Neural cell (in vitro differentiated cells): ENCODE measurements around the gene UNC5A. TPM values are rescaled to one million over a fixed set of nuclear protein-coding genes. Genes with fewer than 3 reads are reported as not detected.

Experiments used
- H2AFZ ChIP-seq: fragments of 200-600, 300-800 bp; sonication (generic), shearing (Covaris generic); 2 replicates; pipeline ENCODE4 v1.6.0; 2014; ENCODE audit warnings: low read depth, mild to moderate bottlenecking, antibody characterized with exemption, low read length, moderate library complexity
- H3F3A ChIP-seq: fragments of 200-600 bp; shearing (Covaris generic); 2 replicates; pipeline ENCODE4 v1.6.1; 2016; ENCODE audit warnings: mild to moderate bottlenecking, moderate library complexity, mixed read lengths, antibody characterized with exemption, low read length; ENCODE audit not compliant: insufficient read depth, poor library complexity, severe bottlenecking
- H3K27ac ChIP-seq: fragments of 200-600, 300-800 bp; sonication (generic), shearing (Covaris generic); 2 replicates; pipeline ENCODE4 v1.5.1; 2014; ENCODE audit warnings: mild to moderate bottlenecking, low read length, moderate library complexity
- H3K27me3 ChIP-seq: fragments of 300-800, 200-600 bp; sonication (generic), shearing (Covaris generic); 2 replicates; pipeline ENCODE4 v1.6.0; 2014; ENCODE audit warnings: mild to moderate bottlenecking, low read depth, low read length, moderate library complexity; ENCODE audit not compliant: insufficient read depth
- H3K36me3 ChIP-seq: fragments of 300-800, 200-600 bp; sonication (generic), shearing (Covaris generic); 2 replicates; pipeline ENCODE4 v1.5.1; 2014; ENCODE audit warnings: mild to moderate bottlenecking, antibody characterized with exemption, low read length, moderate library complexity; ENCODE audit not compliant: insufficient read depth
- H3K4me2 ChIP-seq: fragments of 300-800, 200-600 bp; sonication (generic), shearing (Covaris generic); 2 replicates; pipeline ENCODE4 v1.6.0; 2014; ENCODE audit warnings: mild to moderate bottlenecking, low read length
- H3K4me3 ChIP-seq: fragments of 300-800, 200-600 bp; sonication (generic), shearing (Covaris generic); 2 replicates; pipeline ENCODE4 v1.5.1; 2014; ENCODE audit warnings: mild to moderate bottlenecking, low read length, moderate library complexity
- H3K79me2 ChIP-seq: fragments of 200-600 bp; shearing (Covaris generic); replicated peaks from 2 replicates; pipeline ENCODE4 v1.6.0; 2014; ENCODE audit warnings: mild to moderate bottlenecking, low read length, moderate library complexity; ENCODE audit not compliant: insufficient read depth
- H3K9ac ChIP-seq: fragments of 300-800, 200-600 bp; sonication (generic), shearing (Covaris generic); 2 replicates; pipeline ENCODE4 v1.6.1; 2016; ENCODE audit warnings: mild to moderate bottlenecking, low read length, mixed read lengths
- H3K9me2 ChIP-seq: fragments of 200-600 bp; shearing (Covaris generic); 2 replicates; pipeline ENCODE4 v1.6.1; 2016; ENCODE audit warnings: mild to moderate bottlenecking, low read length, mixed read lengths; ENCODE audit not compliant: insufficient read depth
- H3K9me3 ChIP-seq: fragments of 200-600, 300-800 bp; sonication (generic), shearing (Covaris generic); 2 replicates; pipeline ENCODE4 v1.6.1; 2016; ENCODE audit warnings: mild to moderate bottlenecking, mixed run types, low read length, moderate library complexity, mixed read lengths
- H4K20me1 ChIP-seq: fragments of 200-600 bp; shearing (Covaris generic); 2 replicates; pipeline ENCODE4 v1.6.1; 2016; ENCODE audit warnings: mild to moderate bottlenecking, mixed run types; ENCODE audit not compliant: insufficient read depth
- CTCF ChIP-seq: fragments of 450-650 bp; IDR thresholded peaks from 2 replicates; pipeline ENCODE4 v1.5.1; 2014; ENCODE audit warnings: antibody characterized with exemption, mild to moderate bottlenecking, moderate library complexity; ENCODE audit not compliant: poor library complexity, severe bottlenecking
- EP300 ChIP-seq: fragments of 450-650 bp; conservative IDR thresholded peaks from 2 replicates; pipeline ENCODE4 v1.6.1; 2014; ENCODE audit warnings: antibody characterized with exemption, mild to moderate bottlenecking, moderate library complexity; ENCODE audit not compliant: poor library complexity, severe bottlenecking
- EZH2 ChIP-seq: fragments of 200-600, 300-800 bp; shearing (Covaris generic), sonication (generic); IDR thresholded peaks from 2 replicates; pipeline ENCODE4 v1.6.1; 2014; ENCODE audit warnings: antibody characterized with exemption, low read length, borderline replicate concordance, mild to moderate bottlenecking; ENCODE audit not compliant: insufficient read depth, poor library complexity, severe bottlenecking
- MXI1 ChIP-seq: fragments of 450-650 bp; conservative IDR thresholded peaks from 2 replicates; pipeline ENCODE4 v1.6.1; 2014; ENCODE audit warnings: antibody characterized with exemption, mild to moderate bottlenecking; ENCODE audit not compliant: poor library complexity, severe bottlenecking
- POLR2AphosphoS5 ChIP-seq: IDR thresholded peaks from 2 replicates; pipeline ENCODE4 v1.6.1; 2012
- RAD21 ChIP-seq: fragments of 450-650 bp; conservative IDR thresholded peaks from 2 replicates; pipeline ENCODE4 v1.6.1; 2014; ENCODE audit warnings: antibody characterized with exemption, mild to moderate bottlenecking, moderate library complexity
- SMC3 ChIP-seq: fragments of 450-650 bp; conservative IDR thresholded peaks from 2 replicates; pipeline ENCODE4 v1.6.1; 2014; ENCODE audit warnings: antibody characterized with exemption, mild to moderate bottlenecking, moderate library complexity; ENCODE audit not compliant: poor library complexity
- TAF1 ChIP-seq: IDR thresholded peaks from 2 replicates; pipeline ENCODE4 v1.6.1; 2012; ENCODE audit warnings: low read depth
- polyA plus RNA-seq: library from polyadenylated mRNA; depleted of rRNA; stranded (reverse); fragments of >200 nt; gene quantifications from 2 replicates; pipeline ENCODE4 v1.2.3, GENCODE V29; 2014
- TF ChIP-seq, protein P1 (sequence below): IDR thresholded peaks from 2 replicates; pipeline ENCODE4 v1.6.1; 2012; ENCODE audit warnings: borderline replicate concordance

Gene UNC5A
- polyA plus RNA-seq, 1 donor from 2014 or later = 2.7 TPM

- Histone ChIP-seq H3K4me3 (no peak overlapping the region), H3K27me3 (no peaks in the 10 kb centered on the region), H3K4me2 (no peak overlapping the region), H3K27ac (no peak overlapping the region), H4K20me1 (no peaks in the 10 kb centered on the region), H3K36me3 (no peaks in the 10 kb centered on the region), H3F3A (no peaks in the 10 kb centered on the region), H3K9me2 (no peaks in the 10 kb centered on the region), H3K9ac (no peak overlapping the region), H3K79me2 (no peaks in the 10 kb centered on the region), H3K9me3 (no peaks in the 10 kb centered on the region), H2AFZ (no peak overlapping the region)
- no peak for TF ChIP-seq EP300
- no peak for TF ChIP-seq MXI1
- no peak for TF ChIP-seq TAF1
- TF ChIP-seq POLR2AphosphoS5 = no peak
- TF ChIP-seq, protein P1, sequence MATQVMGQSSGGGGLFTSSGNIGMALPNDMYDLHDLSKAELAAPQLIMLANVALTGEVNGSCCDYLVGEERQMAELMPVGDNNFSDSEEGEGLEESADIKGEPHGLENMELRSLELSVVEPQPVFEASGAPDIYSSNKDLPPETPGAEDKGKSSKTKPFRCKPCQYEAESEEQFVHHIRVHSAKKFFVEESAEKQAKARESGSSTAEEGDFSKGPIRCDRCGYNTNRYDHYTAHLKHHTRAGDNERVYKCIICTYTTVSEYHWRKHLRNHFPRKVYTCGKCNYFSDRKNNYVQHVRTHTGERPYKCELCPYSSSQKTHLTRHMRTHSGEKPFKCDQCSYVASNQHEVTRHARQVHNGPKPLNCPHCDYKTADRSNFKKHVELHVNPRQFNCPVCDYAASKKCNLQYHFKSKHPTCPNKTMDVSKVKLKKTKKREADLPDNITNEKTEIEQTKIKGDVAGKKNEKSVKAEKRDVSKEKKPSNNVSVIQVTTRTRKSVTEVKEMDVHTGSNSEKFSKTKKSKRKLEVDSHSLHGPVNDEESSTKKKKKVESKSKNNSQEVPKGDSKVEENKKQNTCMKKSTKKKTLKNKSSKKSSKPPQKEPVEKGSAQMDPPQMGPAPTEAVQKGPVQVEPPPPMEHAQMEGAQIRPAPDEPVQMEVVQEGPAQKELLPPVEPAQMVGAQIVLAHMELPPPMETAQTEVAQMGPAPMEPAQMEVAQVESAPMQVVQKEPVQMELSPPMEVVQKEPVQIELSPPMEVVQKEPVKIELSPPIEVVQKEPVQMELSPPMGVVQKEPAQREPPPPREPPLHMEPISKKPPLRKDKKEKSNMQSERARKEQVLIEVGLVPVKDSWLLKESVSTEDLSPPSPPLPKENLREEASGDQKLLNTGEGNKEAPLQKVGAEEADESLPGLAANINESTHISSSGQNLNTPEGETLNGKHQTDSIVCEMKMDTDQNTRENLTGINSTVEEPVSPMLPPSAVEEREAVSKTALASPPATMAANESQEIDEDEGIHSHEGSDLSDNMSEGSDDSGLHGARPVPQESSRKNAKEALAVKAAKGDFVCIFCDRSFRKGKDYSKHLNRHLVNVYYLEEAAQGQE = no peak
- no peak for TF ChIP-seq EZH2
- no peak for TF ChIP-seq CTCF
- TF ChIP-seq SMC3 = no peak
- TF ChIP-seq RAD21 = no peak
These were observed 17.6 kb upstream of the UNC5A start for GRCh38 chr5:176792655-176793342.

DNA sequence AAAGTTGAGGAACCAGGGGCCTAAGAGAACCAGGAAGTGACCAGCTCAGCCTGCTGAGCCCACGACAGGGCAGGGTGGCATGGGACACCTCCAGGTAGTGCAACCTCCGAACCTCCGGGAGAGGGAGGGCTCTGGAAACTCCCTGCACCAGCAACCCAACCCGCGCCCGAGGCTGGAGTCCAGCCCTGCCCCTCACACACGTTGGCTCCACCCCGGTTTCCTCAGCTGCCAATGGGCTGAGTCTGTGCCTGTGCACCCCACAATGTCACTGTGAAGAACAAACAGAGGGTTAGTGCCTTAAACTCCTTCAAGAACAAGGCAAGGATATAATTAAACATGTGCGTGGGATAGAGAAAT lies 17.0 kb upstream of the UNC5A start:
- Histone ChIP-seq H3K27ac (no peak overlapping the region), H3K9me2 (no peaks in the 10 kb centered on the region), H3F3A (no peaks in the 10 kb centered on the region), H3K9ac (no peak overlapping the region), H3K4me3 (no peak overlapping the region), H3K9me3 (no peaks in the 10 kb centered on the region), H3K4me2 (no peak overlapping the region), H3K27me3 (no peaks in the 10 kb centered on the region), H4K20me1 (no peaks in the 10 kb centered on the region), H3K79me2 (no peaks in the 10 kb centered on the region), H3K36me3 (no peaks in the 10 kb centered on the region), H2AFZ (no peak overlapping the region)
- TF ChIP-seq EZH2 (no peak), SMC3 (no peak), MXI1 (no peak), RAD21 (no peak), EP300 (no peak), CTCF (no peak), POLR2AphosphoS5 (no peak), TAF1 (no peak)
- TF ChIP-seq, protein P1 = no peak
